NCI-H748 (cell line): ENCODE measurements around the gene KCNA3.

Source experiments
- DNase-seq: peaks from one replicate; lab custom pipeline; 2025; ENCODE audit not compliant: unreplicated experiment; lab: John Stamatoyannopoulos, UW

KCNA3 gene

DNA sequence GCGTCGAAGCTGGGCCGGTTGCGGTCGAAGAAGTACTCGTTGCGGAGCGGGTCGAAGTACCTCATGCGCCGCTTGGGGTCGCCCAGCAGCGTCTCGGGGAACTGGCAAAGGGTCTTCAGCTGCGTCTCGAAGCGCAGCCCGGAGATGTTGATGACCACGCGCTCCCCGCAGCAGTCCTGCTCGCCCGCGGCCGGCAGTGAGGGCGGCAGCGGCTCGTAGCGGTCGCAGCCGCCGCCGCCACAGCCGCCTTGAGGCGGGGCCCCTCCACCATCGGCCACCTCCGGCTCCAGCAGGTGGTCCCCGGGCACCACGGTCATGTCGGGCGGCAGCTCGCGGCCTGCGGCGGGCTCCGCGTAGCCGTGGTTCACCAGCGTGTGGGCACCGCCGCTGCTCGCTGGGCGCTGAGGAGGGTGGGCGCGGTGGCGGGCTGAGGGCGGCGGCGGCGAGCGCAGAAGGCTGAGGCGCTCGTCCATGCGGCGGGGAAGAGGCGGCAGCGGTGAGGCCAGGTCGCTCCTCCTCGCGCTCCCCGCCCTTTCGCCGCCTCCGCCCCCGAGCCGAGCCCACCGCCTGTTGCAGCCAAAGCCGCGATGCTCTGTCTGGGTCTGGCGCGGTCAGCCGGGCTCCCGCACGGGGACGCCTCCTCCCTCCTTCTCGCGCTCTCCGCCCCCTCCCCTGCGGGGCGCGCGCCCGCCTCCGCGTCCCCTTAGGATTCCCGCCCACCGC lies at the start of gene KCNA3:
KCNA3 (minus strand) TSS at position 604 of the 723 bp plus-strand sequence; CDS start at position 473, 131 bp downstream.
- DNase-seq = peak; percentile 80

- no peak for DNase-seq
Measured at GRCh38 chr1:110722807-110723206, 48.1 kb upstream of the KCNA3 start.

GRCh38 chr1:110719908-110720307 lies 45.2 kb upstream of the KCNA3 start:
- DNase-seq = no peak

DNA sequence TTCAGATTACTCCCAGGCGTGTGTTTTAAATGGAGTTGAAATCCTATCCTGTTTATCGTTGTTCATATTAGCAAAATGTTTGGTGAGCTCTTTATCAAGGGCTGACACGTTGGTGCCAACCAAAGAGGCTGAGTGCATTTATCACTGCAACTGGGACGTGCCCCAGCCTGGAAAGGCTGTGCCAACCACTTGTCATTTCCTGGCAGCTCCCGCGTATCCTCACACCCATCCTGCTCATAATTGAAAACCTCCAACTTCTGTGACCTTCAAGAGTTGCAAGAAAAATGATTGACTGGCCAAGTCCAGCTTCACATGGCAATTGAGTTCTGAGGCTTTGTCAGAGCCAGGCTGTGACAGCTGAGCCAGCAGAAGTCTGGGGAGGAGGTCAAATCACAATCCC lies 43.7 kb upstream of the KCNA3 start:
- DNase-seq = no peak

GRCh38 chr1:110717179-110717578 lies 42.4 kb upstream of the KCNA3 start:
- no peak for DNase-seq

GRCh38 chr1:110714374-110714995 lies 39.7 kb upstream of the KCNA3 start:
- no peak for DNase-seq

GRCh38 chr1:110713221-110713620 lies 38.5 kb upstream of the KCNA3 start:
- no peak for DNase-seq

GRCh38 chr1:110710314-110710713 lies 35.6 kb upstream of the KCNA3 start:
- DNase-seq = no peak

DNA sequence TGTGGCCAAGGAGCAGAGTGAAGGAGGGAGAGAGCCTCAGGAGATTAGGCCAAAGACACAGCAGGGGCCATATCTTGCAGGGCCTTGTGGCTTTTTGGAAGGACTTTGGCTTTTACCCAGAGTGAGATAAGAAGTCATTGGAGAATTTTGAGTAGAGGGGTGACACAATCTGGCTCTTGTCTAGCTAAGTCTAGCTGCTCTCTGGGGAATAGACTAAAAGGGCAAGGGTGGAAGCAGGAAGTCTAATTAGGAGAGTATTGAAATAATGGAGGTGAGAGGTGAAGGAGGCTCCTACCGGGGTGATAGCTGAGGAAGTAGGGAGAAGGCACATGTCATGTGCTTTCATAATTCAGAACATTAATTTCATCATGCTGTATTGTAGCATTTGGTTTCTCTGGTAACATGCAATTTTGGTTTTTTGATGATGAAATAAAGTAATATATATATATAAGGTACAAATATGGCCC lies 34.3 kb upstream of the KCNA3 start:
- no peak for DNase-seq

DNA sequence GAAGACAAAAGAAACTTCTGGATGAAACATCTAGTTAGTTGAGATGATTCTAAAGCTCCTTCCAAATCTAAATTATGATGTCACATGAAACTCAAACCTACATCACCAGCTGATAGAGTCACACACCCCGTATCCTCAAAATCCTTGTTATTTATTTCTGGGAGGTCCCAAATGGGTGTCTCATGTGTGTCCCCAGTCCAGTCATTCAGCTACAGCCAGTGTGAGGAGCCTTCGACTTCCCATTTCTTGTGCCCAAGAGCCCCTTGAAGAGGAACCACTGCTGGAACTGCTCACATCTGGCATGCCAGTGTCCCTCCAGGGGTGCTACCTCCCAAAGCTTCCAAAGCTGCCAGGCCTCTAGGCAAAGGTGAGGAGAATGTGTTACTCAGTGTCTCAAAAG lies 32.5 kb upstream of the KCNA3 start:
- no peak for DNase-seq

GRCh38 chr1:110706621-110707020 lies 31.9 kb upstream of the KCNA3 start:
- no peak for DNase-seq

- no peak for DNase-seq
Measured at GRCh38 chr1:110702260-110702659, 27.5 kb upstream of the KCNA3 start.

GRCh38 chr1:110700767-110701166 lies 26.0 kb upstream of the KCNA3 start:
- DNase-seq = no peak

DNA sequence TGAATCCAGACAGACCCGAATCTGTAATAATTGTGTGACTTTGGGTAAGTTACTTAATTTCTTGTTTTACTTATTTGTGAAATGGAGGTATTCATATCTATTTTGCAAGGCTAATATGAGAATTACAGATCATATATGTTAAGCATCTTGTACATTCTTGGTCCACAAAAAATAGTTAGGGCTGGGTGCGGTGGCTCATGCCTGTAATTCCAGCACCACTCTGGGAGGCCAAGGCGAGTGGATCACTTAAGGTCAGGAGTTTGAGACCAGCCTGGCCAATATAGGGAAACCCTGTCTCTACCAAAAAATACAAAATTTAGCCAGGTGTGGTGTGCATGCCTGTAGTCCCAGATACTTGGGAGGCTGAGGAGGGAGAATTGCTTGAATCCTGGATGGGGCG lies 22.9 kb upstream of the KCNA3 start:
- DNase-seq = no peak

DNA sequence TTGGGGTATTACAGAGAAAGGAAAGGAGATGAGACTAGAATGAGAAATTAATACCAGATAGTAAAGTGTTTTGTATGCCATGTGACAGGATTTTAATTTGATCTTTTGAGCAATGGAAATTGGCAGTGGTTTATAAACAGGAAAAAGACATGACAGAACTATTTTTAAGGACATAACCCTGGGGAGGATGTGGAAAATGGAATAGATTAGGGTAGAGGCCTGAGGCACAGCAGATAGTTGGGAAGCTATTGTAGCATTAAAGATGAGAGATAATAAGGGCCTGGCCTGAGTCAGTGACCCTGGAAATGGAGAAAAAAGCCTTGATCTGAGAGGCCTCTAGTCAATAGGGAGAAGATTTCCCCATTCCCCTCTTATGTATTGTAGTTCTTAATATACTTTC lies 22.1 kb upstream of the KCNA3 start:
- DNase-seq = no peak

- DNase-seq = no peak
Measured at GRCh38 chr1:110690709-110691365, 16.1 kb upstream of the KCNA3 start.

DNA sequence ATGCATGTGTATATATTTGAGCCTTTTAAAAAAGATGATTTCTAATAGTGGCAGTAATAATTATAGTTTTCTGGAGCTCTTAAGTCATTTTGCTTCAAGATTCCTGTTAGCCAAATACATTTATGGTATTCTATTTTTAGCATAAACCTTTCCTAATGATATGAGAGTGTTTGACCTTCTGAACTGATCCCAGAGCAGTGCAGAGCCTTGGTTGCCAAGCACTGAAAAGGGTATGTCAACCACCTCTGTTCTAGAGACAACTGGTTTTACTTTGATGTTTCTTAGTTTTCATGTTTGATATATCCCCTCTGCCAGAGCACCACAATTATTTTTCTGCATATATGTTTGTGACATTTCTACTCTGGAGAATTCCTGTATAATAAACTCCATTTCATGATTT lies 15.1 kb upstream of the KCNA3 start:
- DNase-seq = no peak

DNA sequence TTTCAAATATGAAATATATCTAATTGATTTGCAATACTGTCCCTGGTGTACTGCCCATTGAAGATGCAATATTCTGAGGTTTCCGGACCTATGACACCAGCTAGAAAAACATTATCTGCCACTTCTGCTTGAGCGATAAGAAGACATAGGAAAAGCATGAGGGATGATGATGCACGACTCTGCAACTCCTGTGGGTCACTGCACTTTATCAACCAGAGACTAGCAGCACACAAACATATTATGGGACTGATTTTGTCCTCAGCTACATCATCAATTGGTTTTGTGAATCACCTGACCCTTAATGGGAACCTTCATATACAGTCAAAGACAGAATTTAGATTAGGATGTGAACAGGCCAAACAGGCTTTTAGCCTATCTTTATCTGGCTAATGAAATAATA lies 13.8 kb upstream of the KCNA3 start:
- no peak for DNase-seq

DNA sequence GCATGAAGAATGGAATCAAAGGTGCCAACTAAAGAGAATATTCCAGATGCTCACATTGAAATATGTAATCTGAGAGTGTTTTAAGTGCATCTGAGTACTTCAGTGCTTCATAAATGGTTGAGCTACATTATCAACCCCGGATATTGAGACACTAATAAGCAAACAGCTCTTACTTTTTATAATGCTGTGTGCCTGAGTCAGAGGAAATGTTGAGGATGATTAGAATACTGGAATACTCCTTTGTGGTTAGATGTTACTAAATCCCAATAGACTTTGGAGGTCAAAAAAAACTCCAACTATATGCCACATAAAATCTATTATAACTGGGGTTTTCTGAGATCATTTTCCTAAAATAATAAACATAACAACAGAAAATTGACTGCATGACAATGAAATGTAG lies 12.5 kb upstream of the KCNA3 start:
- DNase-seq = no peak

DNA sequence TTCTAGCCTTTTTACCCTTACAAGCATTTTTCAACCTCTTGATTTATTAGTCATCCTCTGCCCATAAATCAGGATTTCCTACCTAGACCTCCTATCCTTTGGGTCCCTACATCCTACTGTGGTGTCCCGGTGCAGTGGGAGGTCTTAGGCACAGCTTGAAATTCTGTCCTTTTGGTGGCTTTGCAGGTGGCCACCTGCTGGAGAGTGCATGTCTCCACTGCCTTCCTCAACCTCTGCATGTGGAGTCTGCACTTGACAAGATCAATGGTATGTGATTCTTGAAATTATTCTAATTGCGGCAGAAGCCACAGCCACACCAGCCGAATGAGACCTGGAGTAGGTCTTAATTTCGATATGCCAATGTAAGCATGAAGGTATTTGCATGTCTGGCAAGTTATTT lies 11.4 kb upstream of the KCNA3 start:
- no peak for DNase-seq

GRCh38 chr1:110684491-110684890 lies 9.8 kb upstream of the KCNA3 start:
- DNase-seq = no peak

GRCh38 chr1:110682898-110683297 lies 8.2 kb upstream of the KCNA3 start:
- DNase-seq = no peak
